HG02588 (cell line): Measurements from ENCODE around the gene LIN7C.
"Not testable (repeated sequence)": the region's sequence is repeated elsewhere in the genome, so short reads cannot be mapped to it uniquely, and the experiment has no call there.

Source experiments
- ATAC-seq: cut with Tn5 transposase; IDR thresholded peaks from one replicate; pipeline ENCODE4 v1.9.1; 2021; ENCODE audit warnings: mild to moderate bottlenecking, moderate library complexity; ENCODE audit not compliant: unreplicated experiment

Gene LIN7C

DNA sequence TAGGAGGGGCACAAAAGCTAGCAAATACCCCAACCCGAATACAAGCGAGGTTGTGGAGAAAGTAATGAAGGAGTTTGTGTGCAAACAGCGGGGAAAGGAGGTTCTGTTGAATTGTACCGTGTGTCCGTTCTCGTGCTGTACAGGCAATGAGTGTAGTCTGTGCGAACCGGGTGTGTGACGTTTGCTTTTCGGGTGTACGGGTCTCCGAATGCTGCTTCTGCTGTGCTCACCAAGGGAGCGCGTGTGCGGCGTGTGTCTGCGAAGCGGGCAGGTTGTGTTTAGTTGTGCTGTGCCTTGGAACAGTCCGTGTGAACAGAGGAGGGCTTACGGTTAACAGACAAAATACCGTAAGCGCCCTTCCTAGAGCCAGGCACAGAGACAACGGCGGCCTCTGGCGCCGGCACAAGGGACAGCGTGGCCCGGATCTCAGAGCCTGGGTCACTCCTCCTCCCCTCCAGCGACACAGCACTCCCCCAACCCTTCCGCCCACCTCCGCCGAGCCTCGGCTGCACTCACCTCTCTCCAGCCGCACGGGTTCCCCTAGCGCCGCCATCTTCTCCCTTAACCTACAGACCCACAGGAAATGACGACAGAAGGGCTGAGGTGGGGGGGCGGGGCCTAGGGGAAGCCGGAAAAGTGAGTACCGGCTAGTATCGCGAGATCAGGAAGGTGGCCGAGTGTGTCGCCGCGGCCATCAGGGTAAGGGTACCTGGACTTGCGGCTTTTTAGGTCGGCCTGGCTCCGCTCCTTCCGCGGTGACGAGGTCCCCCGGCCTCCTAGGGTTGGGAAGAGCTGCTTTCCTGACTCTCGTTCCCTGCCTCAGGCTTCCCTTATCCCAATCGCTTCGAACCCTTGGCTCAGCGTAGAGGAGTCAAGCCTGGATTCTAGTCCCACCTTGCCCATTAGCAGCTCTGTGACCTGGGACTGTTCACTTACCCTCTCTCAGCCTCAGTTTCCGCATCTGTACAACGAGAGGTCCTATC, at the start of gene LIN7C:
Gene LIN7C (minus strand): TSS at position 570 of the 983 bp plus-strand sequence. CDS start 17 bp downstream, at position 553.
- peak; percentile 94 for ATAC-seq

GRCh38 chr11:27555264-27555663, 48.7 kb upstream of the LIN7C start:
- no peak for ATAC-seq

DNA sequence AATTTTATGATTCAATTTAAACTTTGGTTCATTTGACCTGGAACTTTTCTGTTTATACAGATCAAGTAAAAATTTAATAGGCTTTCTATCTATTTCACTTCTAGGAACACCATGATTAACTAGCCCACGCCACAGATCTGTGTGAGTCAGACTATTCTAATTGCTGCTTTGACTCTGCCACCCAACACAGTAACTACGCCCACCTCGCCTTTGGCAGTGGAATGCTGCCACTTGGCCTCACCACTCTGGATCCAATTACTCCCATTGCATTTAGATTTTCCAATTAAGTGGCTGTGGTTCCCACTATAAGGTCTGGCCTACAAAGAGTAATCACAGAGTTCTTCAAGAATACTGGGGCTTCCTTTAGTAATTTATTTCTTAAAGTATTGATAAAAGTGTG, 46.6 kb upstream of the LIN7C start:
- no peak for ATAC-seq

DNA sequence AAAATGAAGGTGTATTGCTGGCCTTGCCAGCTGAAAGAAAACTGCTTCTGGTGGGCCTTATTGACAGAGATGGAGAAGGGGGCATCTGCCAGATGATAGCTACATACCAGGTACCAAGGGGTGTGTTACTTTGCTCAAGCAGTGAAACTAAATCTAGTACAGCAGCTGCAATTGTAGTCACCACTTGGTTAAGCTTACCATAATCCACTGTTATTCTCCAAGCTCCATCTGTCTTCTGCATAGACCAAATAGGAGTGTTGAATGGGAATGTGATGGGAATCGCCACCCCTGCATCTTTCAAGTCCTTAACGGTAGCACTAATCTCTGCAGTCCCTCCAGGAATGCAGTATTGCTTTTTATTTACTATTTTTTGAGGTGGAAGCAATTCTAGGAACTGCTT, 45.8 kb upstream of the LIN7C start:
- ATAC-seq: no peak

- ATAC-seq: peak; percentile 73
These were observed 44.6 kb upstream of the LIN7C start for GRCh38 chr11:27551127-27551526.

DNA sequence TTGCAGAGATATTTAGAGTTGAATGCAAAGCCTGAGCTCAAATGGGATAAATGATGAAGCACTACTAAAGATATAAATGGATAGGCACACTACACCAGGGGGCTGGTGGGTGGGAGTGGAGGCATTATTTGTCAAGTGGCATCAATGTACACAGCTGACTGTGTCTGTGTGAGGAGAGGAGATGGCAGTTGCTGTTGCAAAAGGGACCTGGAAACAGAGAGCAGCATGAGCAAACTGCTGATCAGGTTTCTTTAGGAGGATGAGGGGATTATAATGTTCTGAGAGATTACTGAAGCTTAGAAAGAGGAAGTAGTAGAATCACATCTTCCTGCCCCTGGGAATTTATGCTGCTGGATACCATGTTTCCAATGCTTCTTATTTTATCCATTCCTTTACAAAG, 39.4 kb upstream of the LIN7C start:
- ATAC-seq: no peak

DNA sequence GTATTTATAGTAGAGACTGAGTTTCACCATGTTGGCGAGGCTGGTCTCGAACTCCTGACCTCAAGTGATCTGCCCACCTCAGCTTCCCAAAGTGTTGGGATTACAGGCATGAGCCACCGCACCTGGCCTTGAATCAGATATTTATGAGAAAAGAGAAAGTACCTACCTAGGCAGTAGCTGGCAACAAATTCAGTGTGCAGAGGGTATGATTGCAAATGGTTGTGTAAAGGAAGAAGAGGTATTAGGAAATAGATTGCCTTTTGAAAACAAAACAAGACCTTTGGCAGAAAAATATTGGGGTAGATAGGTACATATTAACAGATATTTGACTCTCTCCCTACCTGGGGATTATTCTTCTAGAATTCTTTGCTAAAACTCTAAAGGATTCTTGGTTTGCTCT, 38.5 kb upstream of the LIN7C start:
- ATAC-seq: no peak

DNA sequence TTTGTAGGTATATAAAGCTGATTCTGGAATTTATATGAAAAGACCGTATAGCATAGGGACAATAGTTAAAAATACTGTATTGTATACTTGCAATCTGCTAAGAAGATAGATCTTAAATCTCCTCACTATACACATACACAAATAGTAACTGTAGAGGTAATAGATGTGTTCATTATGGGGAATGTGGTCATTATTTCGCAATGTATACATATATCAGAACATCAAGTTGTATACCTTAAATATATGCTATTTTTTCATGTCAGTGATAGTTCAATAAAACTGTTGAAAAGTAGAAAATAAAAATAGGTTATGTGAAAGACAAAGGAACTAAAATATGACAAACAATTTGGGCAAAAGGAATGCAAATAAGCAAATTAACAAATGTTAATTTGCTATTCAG, 35.2 kb upstream of the LIN7C start:
- ATAC-seq: no peak

DNA sequence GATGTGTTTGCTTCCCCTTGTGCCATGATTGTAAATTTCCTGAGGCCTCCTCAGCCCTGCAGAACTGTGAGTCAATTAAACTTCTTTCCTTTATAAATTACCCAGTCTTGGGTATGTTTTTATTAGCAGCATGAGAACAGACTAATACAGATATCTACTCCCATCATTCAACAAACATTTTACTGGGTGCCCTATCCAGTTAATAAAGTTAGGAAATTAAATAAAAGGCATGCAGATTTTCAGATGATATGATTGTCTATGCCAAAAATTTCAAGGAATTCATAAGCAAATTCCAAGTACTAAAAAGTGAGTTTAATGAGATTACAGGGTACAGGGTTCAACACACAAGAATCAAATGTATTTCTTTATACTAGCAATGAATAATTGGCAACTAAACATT, 33.5 kb upstream of the LIN7C start:
- no peak for ATAC-seq

- no peak for ATAC-seq
These were observed 28.5 kb upstream of the LIN7C start for GRCh38 chr11:27535103-27535502.

GRCh38 chr11:27532652-27533325, 26.2 kb upstream of the LIN7C start:
- no peak for ATAC-seq

GRCh38 chr11:27528712-27529111, 22.1 kb upstream of the LIN7C start:
- no peak for ATAC-seq

- no peak for ATAC-seq
These were observed 20.0 kb upstream of the LIN7C start for GRCh38 chr11:27526535-27526934.

- ATAC-seq: no peak
These were observed 19.4 kb upstream of the LIN7C start for GRCh38 chr11:27525824-27526516.

DNA sequence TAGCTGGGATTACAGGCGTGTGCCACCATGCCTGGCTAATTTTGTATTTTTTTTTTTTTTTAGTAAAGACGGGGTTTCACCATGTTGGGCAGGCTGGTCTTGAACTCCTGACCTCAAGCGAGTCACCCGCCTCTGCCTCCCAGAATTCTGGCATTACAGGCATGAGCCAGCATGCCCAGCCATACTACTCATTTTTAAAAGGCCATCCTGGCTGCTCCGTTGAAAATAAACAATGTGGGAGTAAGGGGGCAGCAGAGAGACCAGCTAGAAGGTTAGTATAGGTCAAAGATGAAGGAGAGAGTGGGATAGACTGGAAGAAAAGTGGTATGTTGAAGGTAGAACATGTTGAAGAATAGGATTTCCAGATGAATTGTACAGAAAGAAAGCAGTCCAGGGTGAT, 17.6 kb upstream of the LIN7C start:
- ATAC-seq: no peak

DNA sequence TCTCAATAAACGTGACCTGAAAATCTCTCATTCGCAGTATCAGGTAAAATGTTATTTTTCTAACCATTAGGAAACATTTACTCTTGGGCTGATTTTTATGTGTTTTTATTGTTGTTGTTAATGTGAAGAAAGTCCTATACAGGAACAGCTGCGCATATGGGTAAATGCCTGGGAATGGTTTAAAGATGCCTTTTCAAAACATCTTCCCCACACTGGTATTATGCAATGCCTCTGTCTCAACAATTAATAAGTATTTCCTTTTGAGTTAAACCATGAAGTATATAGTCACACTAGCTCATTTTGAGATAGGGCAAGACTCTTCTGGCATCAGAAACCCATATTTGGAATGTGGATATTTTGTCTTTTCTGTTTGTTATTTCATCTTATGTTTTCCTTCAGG, 13.7 kb upstream of the LIN7C start:
- no peak for ATAC-seq

- ATAC-seq: no peak
These were observed 11.9 kb upstream of the LIN7C start for GRCh38 chr11:27518518-27518917.

GRCh38 chr11:27517490-27517889, 10.9 kb upstream of the LIN7C start:
- not testable (repeated sequence) for ATAC-seq

- ATAC-seq: no peak
These were observed 8.0 kb upstream of the LIN7C start for GRCh38 chr11:27514558-27514957.

GRCh38 chr11:27514076-27514475, 7.5 kb upstream of the LIN7C start:
- ATAC-seq: no peak

GRCh38 chr11:27513389-27513788, 6.8 kb upstream of the LIN7C start:
- ATAC-seq: no peak
